ENCODE data around the gene PPIB. TPM values are rescaled to one million over a fixed set of nuclear protein-coding genes. Genes with fewer than 3 reads are reported as not detected.

The PPIB gene
- total RNA-seq, 1 experiment from 2014 or later, result 433 TPM

GRCh38 chr15:64148168-64148567, 14.7 kb downstream of the PPIB start:
- no peaks in the 10 kb centered on the region for H3K79me1 ChIP-seq (ENCODE audit: insufficient read depth, low read depth, low read length, poor library complexity, severe bottlenecking)
- H4K8ac ChIP-seq (replicated peaks; ENCODE audit: insufficient read length, low read depth, low read length), result no peak overlapping the region
- Mint-ChIP-seq H3K27me3 (ENCODE audit: low read depth) (peaks cover 20% of the 10 kb centered on the region), H3K4me1 (peaks cover 12 to 15% of the 10 kb centered on the region in 2 experiments), H3K9me3 (no peaks in the 10 kb centered on the region), H3K27ac (no peak overlapping the region), H3K4me3 (no peak overlapping the region), H3K36me3 (ENCODE audit: insufficient read depth in 1 of 3, low read depth in 3 of 3) (peaks cover 0 to 3% (median 0%) of the 10 kb centered on the region in 3 experiments; a peak in 4 of 7 replicates)
- no peak overlapping the region for H2BK5ac ChIP-seq (ENCODE audit: insufficient read length, low read length)
- no peaks in the 10 kb centered on the region for H3K79me2 ChIP-seq (ENCODE audit: insufficient read depth, low read length)
- H3K4ac ChIP-seq (ENCODE audit: low read depth, low read length), result no peak overlapping the region
- H2BK15ac ChIP-seq (ENCODE audit: low read depth, low read length), result no peak overlapping the region
- H3K14ac ChIP-seq (ENCODE audit: insufficient read depth, low read length), result no peak overlapping the region
- H3K4me1 ChIP-seq (ENCODE audit: insufficient read depth, low read length), result no peaks in the 10 kb centered on the region
- H3K9me3 ChIP-seq (ENCODE audit: control insufficient read depth, low read depth, low read length), result no peaks in the 10 kb centered on the region
- H2BK120ac ChIP-seq (ENCODE audit: low read depth, low read length, poor library complexity, severe bottlenecking), result no peak overlapping the region
- H3K23me2 ChIP-seq (ENCODE audit: insufficient read length, low read depth, low read length, poor library complexity, severe bottlenecking), result peaks cover 6% of the 10 kb centered on the region
- H2BK12ac ChIP-seq (ENCODE audit: insufficient read length, low read depth, low read length), result no peak overlapping the region
- no peak overlapping the region for H2BK20ac ChIP-seq (ENCODE audit: low read depth, low read length, poor library complexity, severe bottlenecking)
- no peak overlapping the region for H3K18ac ChIP-seq (ENCODE audit: insufficient read length, low read depth, low read length)
- no peaks in the 10 kb centered on the region for H3K27me3 ChIP-seq (ENCODE audit: insufficient read depth, low read length)
- H3K27ac ChIP-seq (ENCODE audit: insufficient read length, low read depth, low read length), result no peak overlapping the region
- H3K23ac ChIP-seq (ENCODE audit: insufficient read length, low read depth, low read length), result no peak overlapping the region
- H3K9ac ChIP-seq (ENCODE audit: extremely low read depth, insufficient read length, low read length), result no peak overlapping the region
- H4K91ac ChIP-seq (ENCODE audit: insufficient read length, low read depth, low read length), result no peak overlapping the region
- no peak for DNase-seq
- H4K5ac ChIP-seq (ENCODE audit: insufficient read length, low read depth, low read length), result no peak overlapping the region
- no peak overlapping the region for H3K4me2 ChIP-seq (ENCODE audit: insufficient read depth, insufficient read length, low read length)
- no peaks in the 10 kb centered on the region for H4K20me1 ChIP-seq (ENCODE audit: control insufficient read depth, insufficient read depth, insufficient read length)
- no CpG with 5 or more reads among the region's 7 CpGs for WGBS (ENCODE audit: extremely low coverage, insufficient read length, low lambda C conversion rate)
- no peak overlapping the region for H3K56ac ChIP-seq (ENCODE audit: insufficient read length, low read depth, low read length)
- H2AK5ac ChIP-seq (ENCODE audit: insufficient read length, low read length), result no peak overlapping the region
- no peak for TF ChIP-seq CTCF (conservative IDR thresholded peaks at IDR 0.05)
- H2AFZ ChIP-seq (ENCODE audit: low read length), result no peak overlapping the region
- H3T11ph ChIP-seq (ENCODE audit: low read length), result no peak overlapping the region
